Prostate gland (tissue), 2 donors: ENCODE measurements around the gene IKBKG. TPM values are rescaled to one million over a fixed set of nuclear protein-coding genes. Genes with fewer than 3 reads are reported as not detected.

Source experiments
- DNase-seq: peaks from one replicate; pipeline ENCODE4 v3.0.0-alpha.2; 2019; ENCODE audit warnings: low spot score
- H3K27ac ChIP-seq, 2 donors: fragments of 200-600 bp; sonication (generic); 2 replicates each; pipeline ENCODE4 v1.5.1; 2017 to 2019
- H3K27me3 ChIP-seq: fragments of 200-600 bp; sonication (generic); replicated peaks from 2 replicates; pipeline ENCODE4 v1.5.1; 2019; ENCODE audit not compliant: insufficient read depth
- H3K36me3 ChIP-seq, 2 donors: fragments of 200-600 bp; sonication (generic); 1 replicate in 1 of 2; 2 replicates in 1 of 2; pipeline versions ENCODE4 v1.5.1 to v1.8.1; 2017 to 2019
- H3K4me1 ChIP-seq: fragments of 200-600 bp; sonication (generic); replicated peaks from 2 replicates; pipeline ENCODE4 v1.5.1; 2019
- H3K4me3 ChIP-seq, 2 donors: fragments of 200-600 bp; sonication (generic); 2 replicates each; pipeline ENCODE4 v1.5.1; 2017 to 2019
- H3K9me3 ChIP-seq: fragments of 200-600 bp; sonication (generic); 2 replicates; pipeline ENCODE4 v1.5.1; 2017
- POLR2A ChIP-seq: fragments of 450-650 bp; IDR thresholded peaks from one replicate; pipeline ENCODE4 v1.6.1; 2016; ENCODE audit warnings: antibody characterized with exemption, mild to moderate bottlenecking
- POLR2AphosphoS5 ChIP-seq: sonication (generic); formaldehyde crosslinking; IDR thresholded peaks from one replicate; pipeline ENCODE4 v1.6.1; 2017; ENCODE audit warnings: antibody characterized with exemption
- WGBS: methylation state at CpG from one replicate; pipeline ENCODE4 v1.1.5; 2018; 5-methylcytosine and 5-hydroxymethylcytosine counted together
- intact Hi-C: fragments of 100-400 bp; cut with DNase I; formaldehyde crosslinking; loops from one replicate; pipeline ENCODE4 v1.14.2; 2022
- total RNA-seq, 2 donors: library from RNA; depleted of rRNA; stranded (reverse); fragments of >200 nt; gene quantifications; one replicate each; pipeline ENCODE4 v1.1.0, GENCODE V29; 2016
- TF ChIP-seq, protein P1 (sequence below), 4 experiments: fragments of 200-600 bp in 2 of 4; fragments of 450-650 bp in 2 of 4; sonication (generic) in 2 of 4; IDR thresholded peaks; 1 replicate in 3 of 4; 2 replicates in 1 of 4; pipeline ENCODE4 v1.5.1; 2016 to 2019; ENCODE audit warnings: antibody characterized with exemption in 4 of 4, mild to moderate bottlenecking in 2 of 4, moderate library complexity in 2 of 4

The IKBKG gene
- total RNA-seq, 2 donors from 2014 or later = 16.4 to 31.7 TPM

DNA sequence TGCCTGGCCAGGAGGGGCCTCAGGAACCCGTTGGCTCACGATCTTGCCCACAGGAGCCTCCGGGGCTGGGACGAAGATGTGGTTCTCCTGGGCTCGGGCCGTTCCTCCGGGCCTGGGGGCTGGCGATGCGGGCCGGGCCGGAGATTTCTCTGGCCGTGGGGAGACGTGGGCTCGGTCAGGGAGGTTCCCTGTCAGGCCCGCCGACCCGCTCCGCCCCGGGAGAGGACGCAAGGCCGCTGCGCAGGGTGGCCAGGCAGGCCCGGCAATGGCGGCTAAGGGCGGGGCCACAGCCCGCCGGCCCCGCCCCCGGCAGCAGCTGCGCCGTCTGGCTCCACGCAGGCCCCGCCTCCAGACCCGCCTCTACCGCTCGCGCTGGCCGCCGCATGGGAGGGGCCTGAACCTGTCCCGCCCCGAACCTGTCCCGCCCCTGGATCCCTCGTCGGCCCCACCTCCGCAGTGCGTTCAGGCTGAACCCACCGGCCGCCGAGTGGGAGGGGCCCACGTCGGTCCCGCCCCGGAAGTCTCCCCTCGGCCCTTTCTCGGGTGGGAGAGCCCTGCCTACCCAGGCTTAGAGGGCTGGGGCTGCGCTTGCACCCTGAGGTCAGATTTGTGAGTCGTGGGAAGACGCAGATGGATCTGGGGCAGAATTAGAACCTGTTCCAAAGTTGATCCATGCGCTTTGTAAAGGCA lies 31.3 kb upstream of the IKBKG start, which contains the start of gene FAM3A:
FAM3A (minus strand) TSS at position 267 of the 690 bp plus-strand sequence. CDS start 460 bp downstream, outside the sequence.
- peak within 1 kb of the TSS; percentile 50 to 56 for H3K4me3 ChIP-seq
- no peaks in the 10 kb centered on the region for H3K9me3 ChIP-seq
- H3K27ac ChIP-seq = peak within 1 kb of the TSS; percentile 86
- no peaks in the 10 kb centered on the region for H3K4me1 ChIP-seq
- H3K27me3 ChIP-seq = no peaks in the 10 kb centered on the region
- intact Hi-C loops = no loop called here
- DNase-seq = peak; percentile 92
- no peaks in the 10 kb centered on the region for H3K36me3 ChIP-seq
- WGBS = 1% methylated on average over 14 of the region's 59 CpGs
- TF ChIP-seq POLR2AphosphoS5 (peak; percentile 87), POLR2A (peak; percentile 80)
- TF ChIP-seq, protein P1, sequence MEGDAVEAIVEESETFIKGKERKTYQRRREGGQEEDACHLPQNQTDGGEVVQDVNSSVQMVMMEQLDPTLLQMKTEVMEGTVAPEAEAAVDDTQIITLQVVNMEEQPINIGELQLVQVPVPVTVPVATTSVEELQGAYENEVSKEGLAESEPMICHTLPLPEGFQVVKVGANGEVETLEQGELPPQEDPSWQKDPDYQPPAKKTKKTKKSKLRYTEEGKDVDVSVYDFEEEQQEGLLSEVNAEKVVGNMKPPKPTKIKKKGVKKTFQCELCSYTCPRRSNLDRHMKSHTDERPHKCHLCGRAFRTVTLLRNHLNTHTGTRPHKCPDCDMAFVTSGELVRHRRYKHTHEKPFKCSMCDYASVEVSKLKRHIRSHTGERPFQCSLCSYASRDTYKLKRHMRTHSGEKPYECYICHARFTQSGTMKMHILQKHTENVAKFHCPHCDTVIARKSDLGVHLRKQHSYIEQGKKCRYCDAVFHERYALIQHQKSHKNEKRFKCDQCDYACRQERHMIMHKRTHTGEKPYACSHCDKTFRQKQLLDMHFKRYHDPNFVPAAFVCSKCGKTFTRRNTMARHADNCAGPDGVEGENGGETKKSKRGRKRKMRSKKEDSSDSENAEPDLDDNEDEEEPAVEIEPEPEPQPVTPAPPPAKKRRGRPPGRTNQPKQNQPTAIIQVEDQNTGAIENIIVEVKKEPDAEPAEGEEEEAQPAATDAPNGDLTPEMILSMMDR (IDR thresholded peaks at IDR 0.05) = no peak

DNA sequence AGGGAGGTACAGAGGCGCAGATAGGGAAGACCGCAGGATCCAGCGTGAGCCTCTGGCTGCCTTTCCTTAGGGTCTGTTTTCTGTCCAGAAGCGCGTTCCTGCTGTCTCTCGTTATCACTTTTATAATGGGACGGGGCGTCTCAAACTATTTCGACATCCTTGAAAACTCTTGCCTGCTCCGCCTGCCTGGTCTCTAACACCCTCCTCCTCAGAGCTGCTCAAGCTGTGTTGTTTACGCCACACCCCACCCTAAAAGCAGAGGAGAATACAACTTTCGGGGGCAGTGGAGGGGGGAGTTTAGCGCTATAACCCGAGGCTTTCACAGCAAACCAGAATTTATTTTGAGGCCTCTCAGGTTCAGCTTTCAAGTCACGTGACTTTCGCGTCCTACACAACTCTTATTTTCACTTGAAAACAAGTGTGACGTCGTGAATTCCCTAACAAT lies 30.7 kb upstream of the IKBKG start:
- TF ChIP-seq, protein P1 (IDR thresholded peaks at IDR 0.05) = no peak
- no peak for TF ChIP-seq POLR2A
- no peak for TF ChIP-seq POLR2AphosphoS5
- intact Hi-C loops = no loop called here
- Histone ChIP-seq H3K27ac (peak overlapping the region; percentile 82 to 86), H3K36me3 (no peaks in the 10 kb centered on the region), H3K4me1 (no peaks in the 10 kb centered on the region), H3K27me3 (no peaks in the 10 kb centered on the region), H3K4me3 (peak overlapping the region; percentile 50 to 56), H3K9me3 (no peaks in the 10 kb centered on the region)
- DNase-seq = no peak
- WGBS = 3% methylated on average over 19 of the region's 19 CpGs

DNA sequence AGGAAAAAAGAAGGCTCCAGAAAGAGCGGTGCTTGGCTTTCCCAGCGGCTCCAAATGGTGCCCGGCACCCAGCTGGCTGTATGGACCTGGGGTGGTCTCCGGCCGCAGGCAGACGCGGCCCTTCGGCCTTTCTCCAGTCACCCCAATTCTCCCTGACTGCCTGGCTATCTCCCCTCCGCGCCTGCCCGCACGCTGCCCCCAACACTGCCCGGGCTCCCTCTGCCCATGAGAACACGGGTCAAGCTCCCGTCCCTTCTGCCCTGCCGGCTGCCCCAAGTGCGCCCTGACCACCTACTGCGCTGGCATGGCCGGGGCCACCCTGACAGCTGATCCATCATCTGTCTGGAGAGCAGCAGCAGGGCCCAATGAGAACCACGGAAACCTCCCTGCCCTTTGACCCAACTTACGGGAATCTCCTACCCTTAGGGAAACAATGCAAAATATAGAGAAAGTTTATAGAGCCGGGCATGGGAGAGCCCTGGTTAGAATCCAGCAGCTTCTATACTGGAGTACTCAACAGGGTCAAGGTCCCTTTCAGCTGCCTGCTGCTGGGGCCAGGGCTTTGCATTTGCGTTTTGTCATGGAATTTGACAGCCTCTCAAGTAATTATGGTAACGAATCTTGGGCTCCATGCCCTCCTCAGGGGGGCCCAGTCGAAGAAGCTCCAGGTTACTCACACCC lies 30.2 kb upstream of the IKBKG start:
- 28% methylated on average over 23 of the region's 25 CpGs for WGBS
- H3K4me3 ChIP-seq = no peak overlapping the region
- no peaks in the 10 kb centered on the region for H3K36me3 ChIP-seq
- intact Hi-C loops = no loop called here
- TF ChIP-seq, protein P1 (IDR thresholded peaks at IDR 0.05) = no peak
- TF ChIP-seq POLR2AphosphoS5 = no peak
- no peak for TF ChIP-seq POLR2A
- H3K27me3 ChIP-seq = no peaks in the 10 kb centered on the region
- no peaks in the 10 kb centered on the region for H3K9me3 ChIP-seq
- H3K4me1 ChIP-seq = no peaks in the 10 kb centered on the region
- H3K27ac ChIP-seq = peak overlapping the region; percentile 82 to 86
- no peak for DNase-seq

DNA sequence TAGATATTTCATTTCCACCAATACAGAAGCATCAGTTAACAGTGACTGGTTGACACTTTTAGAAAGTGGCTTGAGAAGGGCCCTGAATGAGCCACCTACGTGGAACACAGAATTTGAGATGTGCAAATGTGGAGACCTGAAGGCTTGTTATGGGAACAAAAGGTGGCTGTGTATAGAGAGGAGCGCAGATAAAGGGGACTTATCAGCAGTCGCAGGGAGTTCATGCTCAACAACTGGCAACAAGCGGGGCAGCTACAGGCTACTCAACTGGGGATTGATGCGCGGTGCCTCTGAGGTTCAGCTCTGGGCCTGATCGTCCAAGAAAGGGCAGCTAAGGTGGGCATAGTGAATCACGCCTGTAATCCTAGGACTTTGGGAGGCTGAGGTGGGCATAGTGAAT lies 28.0 kb upstream of the IKBKG start:
- Histone ChIP-seq H3K27ac (no peak overlapping the region), H3K9me3 (no peaks in the 10 kb centered on the region), H3K4me3 (no peak overlapping the region), H3K27me3 (no peaks in the 10 kb centered on the region), H3K36me3 (no peaks in the 10 kb centered on the region), H3K4me1 (no peaks in the 10 kb centered on the region)
- WGBS = 89% methylated on average over 8 of the region's 8 CpGs
- intact Hi-C loops = no loop called here
- DNase-seq = no peak
- TF ChIP-seq, protein P1 (IDR thresholded peaks at IDR 0.05) = no peak
- TF ChIP-seq POLR2A = no peak
- TF ChIP-seq POLR2AphosphoS5 = no peak
